CD4-positive, alpha-beta T cell treated with Interleukin-10 for 1 hour (primary cell): ENCODE results near the gene ADAMTSL4.
"Not testable (repeated sequence)": the region's sequence is repeated elsewhere in the genome, so short reads cannot be mapped to it uniquely, and the experiment has no call there.

Experiments used
- DNase-seq: peaks from one replicate; pipeline ENCODE4 v3.0.0-alpha.2; 2020

ADAMTSL4 gene

DNA sequence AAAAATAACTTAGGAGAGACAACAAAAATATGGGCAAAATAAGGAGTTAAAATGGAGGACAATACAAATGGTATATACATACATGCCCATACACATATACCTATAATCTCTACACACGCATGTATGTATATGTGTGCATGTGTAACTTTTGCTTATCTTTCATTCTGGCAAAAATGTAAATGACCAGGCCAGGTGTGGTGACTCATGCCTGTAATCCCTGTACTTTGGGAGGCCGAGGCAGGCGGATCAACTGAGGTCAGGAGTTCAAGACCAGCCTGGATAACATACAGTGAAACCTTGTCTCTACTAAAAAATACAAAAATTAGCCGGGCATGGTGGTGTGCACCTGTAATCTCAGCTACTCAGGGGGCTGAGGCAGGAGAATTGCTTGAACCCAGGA lies 49.1 kb downstream of the ADAMTSL4 start:
- DNase-seq = not testable (repeated sequence)

- DNase-seq = no peak
Measured at GRCh38 chr1:150601540-150601939, 52.3 kb downstream of the ADAMTSL4 start.

DNA sequence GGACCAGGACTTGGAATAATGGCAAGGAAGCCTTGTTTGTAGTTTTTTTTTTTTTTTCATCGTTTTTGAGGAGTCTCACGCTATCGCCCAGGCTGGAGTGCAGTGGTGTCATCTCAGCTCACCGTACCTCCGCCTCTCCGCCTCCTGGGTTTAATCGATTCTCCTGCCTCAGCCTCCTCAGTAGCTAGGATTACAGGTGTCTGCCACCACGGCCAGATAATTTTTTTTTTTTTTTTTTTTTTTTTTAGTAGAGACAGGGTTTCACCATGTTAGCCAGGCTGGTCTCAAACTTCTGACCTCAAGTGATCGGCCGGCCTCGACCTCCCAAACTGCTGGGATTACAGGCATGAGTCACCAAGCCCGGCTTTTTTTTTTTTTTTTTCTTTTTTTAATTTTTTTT lies 53.2 kb downstream of the ADAMTSL4 start:
- not testable (repeated sequence) for DNase-seq

DNA sequence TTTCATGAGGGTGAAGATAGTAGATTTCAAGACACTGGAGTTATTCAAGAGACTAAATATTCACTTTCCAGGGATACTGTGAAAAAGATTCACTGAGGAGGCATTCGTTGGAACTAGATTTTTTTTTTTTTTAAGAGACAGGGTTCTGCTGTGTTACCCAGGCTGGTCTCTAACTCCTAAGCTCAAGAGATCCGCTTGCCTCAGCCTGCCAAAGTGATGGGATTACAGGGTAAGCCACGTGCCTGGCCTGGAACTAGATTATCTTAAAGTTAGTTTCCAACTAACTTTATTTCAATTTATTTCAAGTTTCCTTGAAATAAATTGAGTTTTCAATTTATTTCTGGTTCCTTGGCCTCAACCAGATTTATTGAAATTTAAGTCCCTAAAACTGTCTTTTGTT lies 54.5 kb downstream of the ADAMTSL4 start:
- DNase-seq = no peak

DNA sequence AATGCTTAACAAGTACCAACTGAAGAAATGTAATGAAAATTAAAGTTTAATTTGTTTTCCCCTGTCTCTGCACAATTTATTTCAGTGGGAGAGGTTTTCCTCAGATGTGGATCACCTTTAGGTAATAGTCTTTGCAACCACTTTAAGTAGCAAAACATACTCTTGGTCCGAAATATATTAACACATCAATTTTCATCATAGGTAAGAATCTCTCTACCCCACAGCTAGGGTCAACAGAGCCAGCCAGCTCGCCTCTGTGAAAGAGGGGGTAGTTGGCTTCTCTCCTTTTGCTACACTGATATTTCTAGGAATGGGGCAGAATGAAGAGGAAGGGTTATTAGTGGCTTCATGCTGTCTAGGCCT lies 55.0 kb downstream of the ADAMTSL4 start:
- no peak for DNase-seq

GRCh38 chr1:150605451-150605731 lies 56.2 kb downstream of the ADAMTSL4 start:
- DNase-seq = not testable (repeated sequence)

GRCh38 chr1:150606463-150607142 lies 57.4 kb downstream of the ADAMTSL4 start:
- no peak for DNase-seq

- DNase-seq = no peak
Measured at GRCh38 chr1:150609732-150610131, 60.5 kb downstream of the ADAMTSL4 start.
